ENCODE results near the gene STAG1.
"Not testable (repeated sequence)": the region's sequence is repeated elsewhere in the genome, so short reads cannot be mapped to it uniquely, and the experiment has no call there.

STAG1 gene

GRCh38 chr3:136698361-136698760 lies 53.8 kb downstream of the STAG1 start:
- DNase-seq, result no peak

GRCh38 chr3:136696797-136697196 lies 55.4 kb downstream of the STAG1 start:
- no peak for DNase-seq

- DNase-seq, result no peak
These were observed 57.9 kb downstream of the STAG1 start for GRCh38 chr3:136694321-136694720.

GRCh38 chr3:136690599-136690998 lies 61.6 kb downstream of the STAG1 start:
- no peak for DNase-seq

GRCh38 chr3:136685882-136686281 lies 66.3 kb downstream of the STAG1 start:
- DNase-seq, result no peak

- no peak for DNase-seq
These were observed 69.4 kb downstream of the STAG1 start for GRCh38 chr3:136682740-136683312.

- DNase-seq, result no peak
These were observed 73.2 kb downstream of the STAG1 start for GRCh38 chr3:136678981-136679380.

GRCh38 chr3:136676009-136676408 lies 76.2 kb downstream of the STAG1 start:
- DNase-seq, result no peak

- DNase-seq, result no peak
These were observed 76.9 kb downstream of the STAG1 start for GRCh38 chr3:136675150-136675858.

- no peak for DNase-seq
These were observed 79.7 kb downstream of the STAG1 start for GRCh38 chr3:136672457-136672856.

- DNase-seq, result no peak
These were observed 80.3 kb downstream of the STAG1 start for GRCh38 chr3:136671921-136672320.

- no peak for DNase-seq
These were observed 82.0 kb downstream of the STAG1 start for GRCh38 chr3:136670166-136670565.

- no peak for DNase-seq
These were observed 85.1 kb downstream of the STAG1 start for GRCh38 chr3:136667081-136667480.

- not testable (repeated sequence) for DNase-seq
These were observed 85.9 kb downstream of the STAG1 start for GRCh38 chr3:136666301-136666700.

GRCh38 chr3:136664771-136665170 lies 87.4 kb downstream of the STAG1 start:
- DNase-seq, result no peak

GRCh38 chr3:136661282-136661681 lies 90.9 kb downstream of the STAG1 start:
- DNase-seq, result no peak

GRCh38 chr3:136658946-136659682 lies 93.1 kb downstream of the STAG1 start:
- no peak for DNase-seq

- DNase-seq, result no peak
These were observed 94.7 kb downstream of the STAG1 start for GRCh38 chr3:136657526-136657925.

GRCh38 chr3:136653628-136654027 lies 98.5 kb downstream of the STAG1 start:
- no peak for DNase-seq

GRCh38 chr3:136651581-136651980 lies 100.6 kb downstream of the STAG1 start:
- no peak for DNase-seq

- DNase-seq, result no peak
These were observed 101.7 kb downstream of the STAG1 start for GRCh38 chr3:136650461-136650860.

GRCh38 chr3:136645915-136646314 lies 106.3 kb downstream of the STAG1 start:
- no peak for DNase-seq

- no peak for DNase-seq
These were observed 108.0 kb downstream of the STAG1 start for GRCh38 chr3:136644212-136644611.

- DNase-seq, result not testable (repeated sequence)
These were observed 108.8 kb downstream of the STAG1 start for GRCh38 chr3:136643380-136643779.
